ENCODE results near the gene RO60.

DNA sequence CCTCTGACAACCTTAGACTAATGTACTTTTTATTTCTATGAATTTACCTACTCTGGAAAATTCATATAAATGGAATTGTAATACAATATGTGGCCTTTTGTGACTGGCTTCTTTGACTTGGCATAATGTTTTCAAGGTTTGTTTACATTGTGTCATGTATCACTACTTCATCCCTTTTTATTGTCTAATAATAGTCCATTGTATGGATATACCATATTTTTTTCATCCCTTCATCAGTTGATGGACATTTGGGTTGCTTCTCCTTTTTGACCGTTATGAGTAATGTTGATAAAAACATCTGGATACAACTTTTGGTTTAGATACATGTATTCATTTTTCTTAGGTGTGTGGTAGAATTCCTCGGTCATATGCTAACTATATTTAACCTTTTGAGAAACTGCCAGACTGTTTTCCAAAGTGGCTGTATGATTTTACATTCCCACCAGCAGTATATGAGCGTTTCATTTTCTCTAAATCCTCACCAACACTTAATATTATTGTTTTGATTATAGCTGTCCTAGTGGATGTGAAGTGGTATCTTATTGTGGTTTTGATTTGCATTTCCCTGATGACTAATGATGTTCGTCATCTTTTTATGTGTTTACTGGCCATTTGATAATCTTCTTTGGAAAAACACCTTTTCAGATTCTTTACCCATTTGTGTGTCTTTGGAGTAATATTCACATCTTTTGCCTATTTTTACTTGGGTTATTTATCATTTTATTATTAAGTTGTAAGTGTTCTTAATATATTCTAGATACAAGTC, 3.5 kb downstream of the RO60 start:
- TF ChIP-seq, protein P1, sequence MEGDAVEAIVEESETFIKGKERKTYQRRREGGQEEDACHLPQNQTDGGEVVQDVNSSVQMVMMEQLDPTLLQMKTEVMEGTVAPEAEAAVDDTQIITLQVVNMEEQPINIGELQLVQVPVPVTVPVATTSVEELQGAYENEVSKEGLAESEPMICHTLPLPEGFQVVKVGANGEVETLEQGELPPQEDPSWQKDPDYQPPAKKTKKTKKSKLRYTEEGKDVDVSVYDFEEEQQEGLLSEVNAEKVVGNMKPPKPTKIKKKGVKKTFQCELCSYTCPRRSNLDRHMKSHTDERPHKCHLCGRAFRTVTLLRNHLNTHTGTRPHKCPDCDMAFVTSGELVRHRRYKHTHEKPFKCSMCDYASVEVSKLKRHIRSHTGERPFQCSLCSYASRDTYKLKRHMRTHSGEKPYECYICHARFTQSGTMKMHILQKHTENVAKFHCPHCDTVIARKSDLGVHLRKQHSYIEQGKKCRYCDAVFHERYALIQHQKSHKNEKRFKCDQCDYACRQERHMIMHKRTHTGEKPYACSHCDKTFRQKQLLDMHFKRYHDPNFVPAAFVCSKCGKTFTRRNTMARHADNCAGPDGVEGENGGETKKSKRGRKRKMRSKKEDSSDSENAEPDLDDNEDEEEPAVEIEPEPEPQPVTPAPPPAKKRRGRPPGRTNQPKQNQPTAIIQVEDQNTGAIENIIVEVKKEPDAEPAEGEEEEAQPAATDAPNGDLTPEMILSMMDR (IDR thresholded peaks at IDR 0.05), result no peak
- TF ChIP-seq EZH2 (IDR thresholded peaks at IDR 0.05; ENCODE audit: borderline replicate concordance, insufficient read depth, low read depth, low read length, poor library complexity, severe bottlenecking), result no peak
